ENCODE data around the gene XYLT1. TPM values are rescaled to one million over a fixed set of nuclear protein-coding genes. Genes with fewer than 3 reads are reported as not detected.
"Not testable (repeated sequence)": the region's sequence is repeated elsewhere in the genome, so short reads cannot be mapped to it uniquely, and the experiment has no call there.

The XYLT1 gene
- total RNA-seq, 3 donors from 2014 or later: 23.1 to 44.0 (median 34.1) TPM

DNA sequence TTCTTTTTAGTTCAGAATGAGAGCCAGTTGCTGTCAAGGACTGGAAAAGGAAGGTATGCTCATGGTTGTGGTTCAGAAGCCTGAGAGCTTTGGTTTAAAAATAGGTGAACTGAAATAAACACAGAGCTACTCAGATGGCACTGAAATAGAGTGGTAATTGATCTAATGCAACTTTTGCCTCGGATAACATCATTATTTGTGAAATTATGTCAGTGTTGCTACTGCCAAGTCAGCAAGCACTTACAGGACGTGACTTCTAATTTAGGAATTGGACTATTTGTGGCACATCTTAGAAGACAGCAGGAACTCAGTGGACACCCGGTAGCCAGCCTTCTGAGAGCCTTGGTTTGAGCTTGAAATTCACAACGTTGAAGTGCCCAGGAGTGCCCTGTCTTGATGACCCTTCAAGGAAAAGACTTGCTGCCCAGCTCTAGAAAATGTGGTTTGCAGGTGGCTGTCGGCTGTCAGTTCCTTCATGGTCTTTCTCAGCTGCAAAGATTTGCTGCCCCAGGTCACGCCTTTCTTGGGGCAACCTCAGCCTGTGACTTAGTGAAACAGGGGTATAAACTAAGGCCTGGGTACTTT lies 42.0 kb upstream of the XYLT1 start:
- TF ChIP-seq, protein P1, sequence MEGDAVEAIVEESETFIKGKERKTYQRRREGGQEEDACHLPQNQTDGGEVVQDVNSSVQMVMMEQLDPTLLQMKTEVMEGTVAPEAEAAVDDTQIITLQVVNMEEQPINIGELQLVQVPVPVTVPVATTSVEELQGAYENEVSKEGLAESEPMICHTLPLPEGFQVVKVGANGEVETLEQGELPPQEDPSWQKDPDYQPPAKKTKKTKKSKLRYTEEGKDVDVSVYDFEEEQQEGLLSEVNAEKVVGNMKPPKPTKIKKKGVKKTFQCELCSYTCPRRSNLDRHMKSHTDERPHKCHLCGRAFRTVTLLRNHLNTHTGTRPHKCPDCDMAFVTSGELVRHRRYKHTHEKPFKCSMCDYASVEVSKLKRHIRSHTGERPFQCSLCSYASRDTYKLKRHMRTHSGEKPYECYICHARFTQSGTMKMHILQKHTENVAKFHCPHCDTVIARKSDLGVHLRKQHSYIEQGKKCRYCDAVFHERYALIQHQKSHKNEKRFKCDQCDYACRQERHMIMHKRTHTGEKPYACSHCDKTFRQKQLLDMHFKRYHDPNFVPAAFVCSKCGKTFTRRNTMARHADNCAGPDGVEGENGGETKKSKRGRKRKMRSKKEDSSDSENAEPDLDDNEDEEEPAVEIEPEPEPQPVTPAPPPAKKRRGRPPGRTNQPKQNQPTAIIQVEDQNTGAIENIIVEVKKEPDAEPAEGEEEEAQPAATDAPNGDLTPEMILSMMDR (IDR thresholded peaks at IDR 0.05): no peak

DNA sequence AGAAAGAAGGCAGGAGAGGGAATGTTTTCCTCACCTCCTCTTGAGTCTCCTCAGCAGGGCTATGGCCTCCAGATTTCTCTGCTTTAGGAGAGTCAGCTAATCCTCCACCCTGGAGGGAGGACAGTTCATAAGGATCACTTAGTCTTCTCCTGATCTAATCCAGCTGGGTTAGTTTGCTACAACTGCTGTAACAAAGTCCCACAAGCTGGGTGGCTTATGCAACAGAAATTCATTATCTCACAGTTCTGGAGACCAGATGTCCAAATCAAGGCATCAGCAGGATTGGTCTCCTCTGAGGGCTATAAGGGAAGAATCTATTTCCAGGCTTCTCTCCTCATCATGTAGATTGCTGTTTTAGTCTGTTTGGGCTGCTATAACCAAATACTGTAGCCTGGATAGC lies 40.6 kb upstream of the XYLT1 start:
- Histone ChIP-seq H3K4me1 (ENCODE audit: low read depth) (no peaks in the 10 kb centered on the region), H3K9me3 (no peaks in the 10 kb centered on the region), H3K4me3 (no peak overlapping the region), H3K36me3 (ENCODE audit: low read depth) (no peaks in the 10 kb centered on the region)
- TF ChIP-seq, protein P1 (IDR thresholded peaks at IDR 0.05): no peak
- intact Hi-C loops (cut with DNase I, micrococcal nuclease): no loop called here
- DNase-seq (peak in 1 of 3 donors; percentile 3), ATAC-seq (peak; percentile 47)

More for the DNA sequence above, 42.0 kb upstream of the XYLT1 start:
- H3K4me3 ChIP-seq: no peak overlapping the region
- DNase-seq (no peak), ATAC-seq (no peak)
- no peaks in the 10 kb centered on the region for H3K4me1 ChIP-seq (ENCODE audit: low read depth)
- intact Hi-C loops (cut with DNase I, micrococcal nuclease): no loop called here
- H3K36me3 ChIP-seq (ENCODE audit: low read depth): no peaks in the 10 kb centered on the region
- H3K9me3 ChIP-seq: no peaks in the 10 kb centered on the region

DNA sequence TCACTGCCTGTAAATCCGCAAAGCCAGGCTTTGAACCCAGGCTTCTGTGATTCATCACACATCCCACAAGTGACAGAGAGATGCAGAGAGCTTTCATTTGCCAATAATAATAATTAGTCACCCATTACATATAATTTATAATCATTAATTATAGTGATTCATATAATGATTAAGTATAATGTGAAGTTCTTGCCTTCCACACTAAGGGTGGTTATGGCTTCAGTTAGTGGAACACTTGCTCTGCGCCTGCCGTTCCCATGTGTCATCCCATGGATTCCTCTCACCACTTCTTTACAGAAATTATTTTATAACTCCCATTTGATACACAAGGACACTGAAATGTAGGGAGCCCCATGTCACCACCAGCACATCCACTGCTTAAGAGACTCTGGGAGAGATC lies 39.8 kb upstream of the XYLT1 start:
- DNase-seq (no peak), ATAC-seq (no peak)
- H3K9me3 ChIP-seq: no peaks in the 10 kb centered on the region
- H3K4me1 ChIP-seq (ENCODE audit: low read depth): no peaks in the 10 kb centered on the region
- TF ChIP-seq, protein P1 (IDR thresholded peaks at IDR 0.05): no peak
- intact Hi-C loops (cut with DNase I, micrococcal nuclease): no loop called here
- H3K36me3 ChIP-seq (ENCODE audit: low read depth): no peaks in the 10 kb centered on the region
- H3K4me3 ChIP-seq: no peak overlapping the region

DNA sequence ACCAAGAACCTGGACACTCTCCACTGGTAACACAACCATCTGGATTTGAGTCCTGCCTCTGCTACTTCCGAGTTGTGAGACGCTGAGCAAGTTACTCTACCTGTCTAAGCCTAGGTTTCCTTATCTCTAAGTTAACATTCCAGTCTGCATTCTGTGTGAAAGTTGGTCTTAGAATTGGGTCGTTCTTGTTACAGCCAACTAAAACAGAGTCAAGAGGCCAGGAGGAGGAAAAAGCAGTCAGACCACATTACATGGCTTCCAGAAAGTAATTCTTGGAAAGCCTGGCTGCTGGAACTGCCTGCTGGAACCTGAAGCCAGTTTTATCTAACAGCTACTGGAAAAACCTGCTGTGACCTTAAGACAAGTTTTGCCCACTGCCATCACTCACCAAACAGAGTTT lies 38.4 kb upstream of the XYLT1 start:
- no peaks in the 10 kb centered on the region for H3K36me3 ChIP-seq (ENCODE audit: low read depth)
- ATAC-seq: no peak
- DNase-seq: no peak
- H3K9me3 ChIP-seq: no peaks in the 10 kb centered on the region
- H3K4me3 ChIP-seq: no peak overlapping the region
- intact Hi-C loops (cut with DNase I, micrococcal nuclease): no loop called here
- no peaks in the 10 kb centered on the region for H3K4me1 ChIP-seq (ENCODE audit: low read depth)
- TF ChIP-seq, protein P1 (IDR thresholded peaks at IDR 0.05): no peak

DNA sequence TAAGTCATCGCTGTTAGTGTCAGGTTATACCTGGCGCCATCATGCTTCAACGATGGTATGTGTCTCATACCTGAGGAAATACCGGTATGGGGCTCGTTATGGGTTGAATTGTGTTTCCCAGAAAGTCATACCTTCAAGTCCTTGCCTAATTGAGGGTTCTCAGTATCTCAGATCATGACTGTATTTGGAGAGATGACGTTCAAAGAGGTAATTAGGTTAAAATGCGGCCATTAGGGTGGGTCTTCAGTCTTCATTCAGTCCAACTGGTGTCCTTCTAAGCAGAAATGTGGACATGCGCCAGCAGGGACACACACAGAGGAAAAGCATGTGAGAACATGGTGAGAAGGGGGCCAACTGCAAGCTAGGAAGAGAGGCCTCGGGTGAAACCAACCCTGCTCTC lies 37.5 kb upstream of the XYLT1 start:
- intact Hi-C loops (cut with DNase I, micrococcal nuclease): no loop called here
- no peaks in the 10 kb centered on the region for H3K36me3 ChIP-seq (ENCODE audit: low read depth)
- H3K9me3 ChIP-seq: no peaks in the 10 kb centered on the region
- no peaks in the 10 kb centered on the region for H3K4me1 ChIP-seq (ENCODE audit: low read depth)
- DNase-seq: no peak
- H3K4me3 ChIP-seq: no peak overlapping the region
- TF ChIP-seq, protein P1 (IDR thresholded peaks at IDR 0.05): no peak
- no peak for ATAC-seq

DNA sequence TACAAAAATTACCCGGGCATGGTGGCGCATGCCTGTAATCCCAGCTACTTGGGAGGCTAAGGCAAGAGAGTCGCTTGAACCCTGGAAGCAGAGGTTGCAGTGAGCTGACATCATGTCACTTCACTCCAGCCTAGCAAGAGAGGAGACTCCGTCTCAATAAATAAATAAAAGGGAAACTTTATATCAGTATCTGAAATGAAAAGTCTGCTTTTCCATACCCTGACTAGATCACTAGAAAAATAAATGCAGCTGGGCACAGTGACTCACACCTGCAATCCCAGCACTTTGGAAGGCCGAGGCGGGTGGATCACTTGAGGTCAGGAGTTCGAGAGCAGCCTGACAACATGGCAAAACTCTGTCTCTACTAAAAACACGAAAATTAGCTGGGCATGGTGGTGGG lies 36.8 kb upstream of the XYLT1 start:
- H3K4me3 ChIP-seq; ATAC-seq; H3K36me3 ChIP-seq (ENCODE audit: low read depth); H3K4me1 ChIP-seq (ENCODE audit: low read depth); DNase-seq; intact Hi-C loops (cut with DNase I, micrococcal nuclease); H3K9me3 ChIP-seq: not testable (repeated sequence)

DNA sequence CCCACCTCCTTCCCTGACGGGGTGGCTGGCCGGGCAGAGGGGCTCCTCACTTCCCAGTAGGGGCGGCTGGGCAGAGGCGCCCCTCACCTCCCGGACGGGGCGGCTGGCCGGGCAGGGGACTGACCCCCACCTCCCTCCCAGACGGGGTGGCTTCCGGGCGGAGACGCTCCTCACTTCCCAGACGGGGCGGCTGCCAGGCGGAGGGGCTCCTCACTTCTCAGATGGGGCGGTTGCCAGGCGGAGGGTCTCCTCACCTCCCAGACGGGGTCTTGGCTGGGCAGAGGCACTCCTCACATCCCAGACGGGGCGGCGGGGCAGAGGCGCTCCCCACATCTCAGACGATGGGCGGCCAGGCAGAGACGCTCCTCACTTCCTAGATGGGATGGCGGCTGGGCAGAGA lies 35.1 kb upstream of the XYLT1 start:
- H3K9me3 ChIP-seq; H3K4me1 ChIP-seq (ENCODE audit: low read depth); DNase-seq; intact Hi-C loops (cut with DNase I, micrococcal nuclease); H3K36me3 ChIP-seq (ENCODE audit: low read depth); ATAC-seq; H3K4me3 ChIP-seq: not testable (repeated sequence)
